HepG2 (cell line): ENCODE results near the gene TMEM255B. TPM values are rescaled to one million over a fixed set of nuclear protein-coding genes. Genes with fewer than 3 reads are reported as not detected.
A peak's percentile ranks its signal among the peaks of the same experiment; 100 is the strongest.

Experiments used
- ATAC-seq: fragments of 200-7000 bp; cut with Tn5 transposase; 3 replicates; pipeline ENCODE4 v1.9.1; 2020; ENCODE audit warnings: mild to moderate bottlenecking, moderate library complexity
- BruUV-seq: library from RNA; stranded (reverse); fragments of 400-500 nt; replicated peaks from 2 replicates; lab custom pipeline; 2021; lab: Mats Ljungman, UMichigan
- CTCF ChIA-PET: fragments of 300-600 bp; formaldehyde crosslinking; extraction: SDS; loops from one replicate; lab custom pipeline; 2021; ENCODE audit warnings: low total read pairs, inconsistent platforms, low intra/inter-chr PET ratio; lab: Yijun Ruan, JAX
- POLR2A ChIA-PET: fragments of 350-600 bp; sonication (Branson Sonifier 250); formaldehyde crosslinking; loops from one replicate; lab custom pipeline; 2020; ENCODE audit warnings: antibody characterized with exemption, inconsistent platforms; lab: Yijun Ruan, JAX
- DNase-seq: peaks from one replicate; pipeline ENCODE4 v3.0.0-alpha.2; 2015; ENCODE audit warnings: low spot score
- FAIRE-seq: peaks from 3 replicates; lab custom pipeline; 2011; peaks lifted over from hg19 to GRCh38; lab: Jason Lieb, UNC
- H2AFZ ChIP-seq: one replicate; pipeline ENCODE4 v1.6.1; 2011; ENCODE audit warnings: low read length, inconsistent platforms
- H3K27ac ChIP-seq: fragments of 300-600 bp; 3 replicates; pipeline ENCODE4 v1.8.0; 2011; ENCODE audit warnings: mixed run types, mild to moderate bottlenecking, mixed read lengths, low read length, inconsistent platforms; ENCODE audit not compliant: insufficient read depth; ENCODE audit errors: extremely low read length
- H3K27me3 ChIP-seq, 2 experiments: fragments of 200-600 bp in 1 of 2; 2 replicates in 1 of 2; 3 replicates in 1 of 2; pipeline versions ENCODE4 v1.6.0 to v1.8.0; 2011; ENCODE audit warnings: low read length in 2 of 2, mild to moderate bottlenecking in 2 of 2, moderate library complexity in 2 of 2, inconsistent platforms in 1 of 2; ENCODE audit not compliant: insufficient read depth in 2 of 2, control insufficient read depth in 1 of 2
- H3K36me3 ChIP-seq, 2 experiments: fragments of 200-600 bp in 1 of 2; replicated peaks in 1 of 2; 2 replicates in 1 of 2; 3 replicates in 1 of 2; pipeline versions ENCODE4 v1.5.1 to v1.8.0; 2011; ENCODE audit warnings: low read length in 2 of 2, inconsistent platforms in 1 of 2; ENCODE audit not compliant: insufficient read depth in 2 of 2, control insufficient read depth in 1 of 2
- H3K4me1 ChIP-seq: 2 replicates; pipeline ENCODE4 v1.5.1; 2012; ENCODE audit warnings: low read length, inconsistent platforms; ENCODE audit not compliant: insufficient read depth
- H3K4me2 ChIP-seq: 2 replicates; pipeline ENCODE4 v1.6.0; 2011; ENCODE audit warnings: low read depth, low read length, inconsistent platforms
- H3K4me3 ChIP-seq, 3 experiments: fragments of 200-600 bp in 1 of 3; sonication (generic), shearing (Covaris generic) in 1 of 3; replicated peaks in 1 of 3; 2 replicates each; pipeline ENCODE4 v1.5.1; 2011 to 2016; ENCODE audit warnings: low read length in 3 of 3, inconsistent platforms in 2 of 3, low read depth in 2 of 3, mild to moderate bottlenecking in 2 of 3, control low read depth in 1 of 3, mixed read lengths in 1 of 3; ENCODE audit not compliant: insufficient read depth in 1 of 3
- H3K79me2 ChIP-seq: one replicate; pipeline ENCODE4 v1.6.1; 2011; ENCODE audit warnings: low read length, inconsistent platforms; ENCODE audit not compliant: insufficient read depth
- H3K9ac ChIP-seq: 2 replicates; pipeline ENCODE4 v1.6.0; 2011; ENCODE audit warnings: mild to moderate bottlenecking, low read depth, low read length, inconsistent platforms; ENCODE audit not compliant: insufficient read depth
- H3K9me3 ChIP-seq: 2 replicates; pipeline ENCODE4 v1.5.1; 2012; ENCODE audit warnings: mild to moderate bottlenecking, low read length
- H4K20me1 ChIP-seq: 2 replicates; pipeline ENCODE4 v1.6.0; 2011; ENCODE audit warnings: inconsistent platforms, mild to moderate bottlenecking, low read length, moderate library complexity; ENCODE audit not compliant: insufficient read depth
- CBFB ChIP-seq: sonication (generic); formaldehyde crosslinking; IDR thresholded peaks from 2 replicates; pipeline ENCODE4 v1.4.0; 2020; ENCODE audit warnings: missing genetic modification reagents
- CCAR2 ChIP-seq: fragments of 200-400 bp; formaldehyde crosslinking; optimal IDR thresholded peaks from 2 replicates; pipeline ENCODE3; 2018; ENCODE audit warnings: low read depth, mild to moderate bottlenecking, low read length, moderate library complexity
- GFI1 ChIP-seq: sonication (generic); formaldehyde crosslinking; IDR thresholded peaks from 2 replicates; pipeline ENCODE4 v1.5.0; 2020; ENCODE audit warnings: missing genetic modification reagents, mild to moderate bottlenecking, borderline replicate concordance
- HCFC1 ChIP-seq: fragments of 150-350 bp; IDR thresholded peaks from 2 replicates; pipeline ENCODE4 v1.6.1; 2014; ENCODE audit warnings: low read depth, low read length
- JARID2 ChIP-seq: sonication (generic); formaldehyde crosslinking; IDR thresholded peaks from 2 replicates; pipeline ENCODE4 v1.8.1; 2023; ENCODE audit warnings: missing genetic modification reagents, inconsistent platforms; ENCODE audit not compliant: insufficient replicate concordance
- KLF11 ChIP-seq: IDR thresholded peaks from 2 replicates; pipeline ENCODE4 v1.6.1; 2016; ENCODE audit warnings: missing compliant biosample characterization
- KLF12 ChIP-seq: sonication (generic); formaldehyde crosslinking; IDR thresholded peaks from 2 replicates; pipeline ENCODE4 v1.4.0; 2020; ENCODE audit warnings: missing genetic modification reagents, borderline replicate concordance
- MED1 ChIP-seq: sonication (generic); formaldehyde crosslinking; IDR thresholded peaks from 2 replicates; pipeline ENCODE4 v1.4.0; 2020; ENCODE audit warnings: missing genetic modification reagents
- MED13 ChIP-seq: sonication (generic); formaldehyde crosslinking; IDR thresholded peaks from 2 replicates; pipeline ENCODE4 v1.5.0; 2020; ENCODE audit warnings: missing genetic modification reagents
- POLR2G ChIP-seq: fragments of 200-400 bp; formaldehyde crosslinking; IDR thresholded peaks from 2 replicates; pipeline ENCODE4 v1.6.1; 2018; ENCODE audit warnings: mild to moderate bottlenecking, low read depth, low read length, moderate library complexity
- SOX5 ChIP-seq: IDR thresholded peaks from 2 replicates; pipeline ENCODE4 v1.6.1; 2016; ENCODE audit warnings: borderline replicate concordance
- ZNF101 ChIP-seq: sonication (generic); formaldehyde crosslinking; IDR thresholded peaks from 2 replicates; pipeline ENCODE4 v1.4.0; 2020; ENCODE audit warnings: mild to moderate bottlenecking, low read depth, missing genetic modification reagents, borderline replicate concordance
- ZNF143 ChIP-seq: sonication (generic); formaldehyde crosslinking; IDR thresholded peaks from 2 replicates; pipeline ENCODE4 v1.4.0; 2020; ENCODE audit warnings: missing genetic modification reagents
- ZNF160 ChIP-seq: sonication (generic); formaldehyde crosslinking; IDR thresholded peaks from 2 replicates; pipeline ENCODE4 v1.8.0; 2022; ENCODE audit warnings: mild to moderate bottlenecking, inconsistent platforms, missing genetic modification reagents
- ZNF367 ChIP-seq: sonication (generic); formaldehyde crosslinking; IDR thresholded peaks from 2 replicates; pipeline ENCODE4 v1.4.0; 2020; ENCODE audit warnings: missing genetic modification reagents, borderline replicate concordance
- ZNF460 ChIP-seq: sonication (generic); formaldehyde crosslinking; IDR thresholded peaks from 2 replicates; pipeline ENCODE4 v1.5.1; 2020; ENCODE audit warnings: missing genetic modification reagents, mild to moderate bottlenecking, borderline replicate concordance
- ZNF563 ChIP-seq: sonication (generic); formaldehyde crosslinking; IDR thresholded peaks from 2 replicates; pipeline ENCODE4 v1.8.0; 2022; ENCODE audit warnings: mild to moderate bottlenecking, moderate library complexity, missing genetic modification reagents
- ZNF607 ChIP-seq: sonication (generic); formaldehyde crosslinking; IDR thresholded peaks from 2 replicates; pipeline ENCODE4 v1.5.1; 2020; ENCODE audit warnings: missing genetic modification reagents, mild to moderate bottlenecking, borderline replicate concordance
- ZNF652 ChIP-seq: IDR thresholded peaks from 2 replicates; pipeline ENCODE4 v1.6.1; 2016; ENCODE audit warnings: low read depth, borderline replicate concordance
- WGBS: methylation state at CpG from one replicate; pipeline ENCODE4 v1.1.6; 2017; ENCODE audit warnings: low lambda C conversion rate; 5-methylcytosine and 5-hydroxymethylcytosine counted together
- in situ Hi-C: cut with HindIII; loops from 2 replicates; pipeline ENCODE4 v1.10.0; 2017; ENCODE audit warnings: low pct_unique_long_range_greater_than_20kb; ENCODE audit not compliant: extremely low pct_ligation_motif_present
- intact Hi-C: fragments of 100-400 bp; cut with micrococcal nuclease; formaldehyde crosslinking; loops from one replicate; pipeline ENCODE4 v1.10.0; 2022; ENCODE audit not compliant: unreplicated experiment
- polyA plus RNA-seq, 8 experiments: library from polyadenylated mRNA; depleted of rRNA in 3 of 8; stranded (reverse) in 7 of 8; unstranded in 1 of 8; fragments of >200 nt; fragmentation: Illumina TruSeq in 4 of 8; extraction: Trizol in 4 of 8; gene quantifications; 2 replicates each; pipeline versions ENCODE4 v1.2.1 to v1.2.3, GENCODE V29; 2011 to 2016; ENCODE audit warnings: low read depth in 4 of 8, missing spikeins in 1 of 8, mixed read lengths in 1 of 8; ENCODE audit not compliant: insufficient read depth in 1 of 8
- total RNA-seq, 5 experiments: library from RNA; depleted of rRNA; stranded (reverse); fragments of >200 nt; fragmentation: Illumina TruSeq; extraction: Trizol; gene quantifications; 2 replicates each; pipeline ENCODE4 v1.2.3, GENCODE V29; 2016; ENCODE audit warnings: low read depth in 1 of 5
- TF ChIP-seq, protein P1 (sequence below): sonication (generic); formaldehyde crosslinking; IDR thresholded peaks from 2 replicates; pipeline ENCODE4 v1.5.0; 2020; ENCODE audit warnings: mild to moderate bottlenecking, low read depth, missing genetic modification reagents, borderline replicate concordance

The TMEM255B gene
- total and polyA plus RNA-seq, 2 of the 13 experiments (the other 11 are each of a cell fraction or from before 2014, with no cell fraction given), result not detected

DNA sequence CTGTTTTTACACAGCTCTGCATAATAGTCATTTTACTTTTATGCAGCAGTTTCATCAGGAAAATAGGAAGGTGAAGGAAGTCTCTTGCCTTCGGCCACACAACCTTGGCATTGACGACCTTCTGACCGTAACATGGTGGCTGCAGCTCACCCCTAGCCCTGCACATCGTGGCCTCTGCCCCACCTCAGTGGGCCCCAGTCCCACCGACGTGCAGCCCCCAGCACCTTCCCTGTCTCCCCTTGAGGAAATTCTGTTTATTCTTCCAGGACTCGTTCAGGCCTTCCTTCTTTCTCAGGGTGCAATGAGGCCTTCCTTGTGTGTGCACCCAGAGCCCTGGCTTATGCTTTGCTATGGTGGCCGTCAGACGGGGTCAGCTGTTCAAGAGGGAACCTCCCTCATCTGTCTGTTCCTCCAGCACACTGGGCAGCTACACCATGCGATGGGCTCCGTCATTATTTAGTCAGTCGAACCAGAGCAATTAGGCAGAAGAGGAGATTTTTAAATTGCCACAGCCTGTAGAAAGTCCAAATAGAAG is 33.3 kb downstream of the TMEM255B start:
- POLR2A ChIA-PET, result no interaction called here
- H3K4me3 ChIP-seq, result no peak overlapping the region
- H3K79me2 ChIP-seq, result no peaks in the 10 kb centered on the region
- 30% methylated on average over 10 of the region's 12 CpGs for WGBS
- no peak for DNase-seq
- intact Hi-C loops, result no loop called here
- H2AFZ ChIP-seq, result no peak overlapping the region
- H3K9ac ChIP-seq, result no peak overlapping the region
- H3K4me1 ChIP-seq, result peaks cover 7% of the 10 kb centered on the region; the same call in 1 of the 2 replicates
- in situ Hi-C loops, result no loop called here
- no peak for ATAC-seq
- CTCF ChIA-PET, result no interaction called here
- no peak for FAIRE-seq
- H3K27ac ChIP-seq, result no peak overlapping the region
- H3K27me3 ChIP-seq, result peaks cover 2 to 43% of the 10 kb centered on the region in 2 experiments; a peak in 3 of 5 replicates
- H4K20me1 ChIP-seq, result no peaks in the 10 kb centered on the region
- no peaks in the 10 kb centered on the region for H3K36me3 ChIP-seq
- H3K4me2 ChIP-seq, result no peak overlapping the region
- no TSS peak for BruUV-seq
- TF ChIP-seq ZNF101 (CRISPR knock-in tag) (no peak), GFI1 (CRISPR knock-in tag) (no peak), ZNF607 (no peak), SOX5 (CRISPR knock-in tag) (no peak), JARID2 (no peak), ZNF563 (no peak)
- no peaks in the 10 kb centered on the region for H3K9me3 ChIP-seq

DNA sequence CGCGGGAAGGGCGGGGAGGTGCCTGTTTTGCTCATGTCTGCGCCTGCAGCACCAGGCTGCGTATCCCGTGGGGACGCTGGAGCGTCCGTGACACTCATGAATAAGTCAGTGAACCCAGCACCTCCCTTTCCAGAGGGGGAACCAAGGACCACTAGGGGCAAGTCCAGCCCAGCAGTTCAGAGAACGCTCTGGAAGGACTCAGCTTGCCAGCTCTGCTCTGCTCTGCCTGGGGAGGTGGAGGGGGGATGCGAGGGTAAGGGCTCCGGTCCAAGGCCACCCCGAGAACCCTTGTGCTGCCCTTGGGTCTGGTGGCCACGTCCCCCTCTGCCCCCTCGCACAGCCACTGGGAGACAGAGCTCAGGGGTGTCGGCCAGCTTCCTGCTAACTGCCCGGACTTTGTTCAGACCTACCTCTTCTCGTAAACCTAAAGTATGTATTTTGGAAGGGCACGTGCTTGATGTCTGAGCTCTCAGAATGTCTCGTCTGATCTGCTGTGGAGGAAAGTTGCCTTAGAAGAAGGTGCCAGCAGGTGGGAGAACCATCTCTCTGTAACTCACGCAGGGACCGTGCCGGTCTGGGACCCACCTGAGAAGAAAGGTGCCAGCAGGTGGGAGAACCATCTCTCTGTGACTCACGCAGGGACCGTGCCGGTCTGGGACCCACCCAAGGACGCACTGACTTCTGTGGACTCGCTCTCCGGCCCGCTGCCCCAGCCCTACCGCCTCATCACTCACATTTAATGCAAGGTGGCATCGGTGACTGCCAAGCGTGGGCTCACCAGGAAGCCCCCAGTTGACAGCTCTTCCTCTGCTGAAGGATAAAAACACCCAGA is 34.1 kb downstream of the TMEM255B start:
- intact Hi-C loops, result no loop called here
- Histone ChIP-seq H3K4me1 (peaks cover 7% of the 10 kb centered on the region; the same call in 1 of the 2 replicates), H3K27ac (no peak overlapping the region), H3K79me2 (no peaks in the 10 kb centered on the region), H4K20me1 (no peaks in the 10 kb centered on the region), H3K4me3 (no peak overlapping the region), H3K9ac (no peak overlapping the region), H2AFZ (no peak overlapping the region), H3K4me2 (no peak overlapping the region), H3K36me3 (no peaks in the 10 kb centered on the region), H3K27me3 (peaks cover 2 to 43% of the 10 kb centered on the region in 2 experiments; a peak in 3 of 5 replicates), H3K9me3 (no peaks in the 10 kb centered on the region)
- POLR2A ChIA-PET, result no interaction called here
- 41% methylated on average over 27 of the region's 33 CpGs for WGBS
- in situ Hi-C loops, result no loop called here
- FAIRE-seq, result no peak
- peak; percentile 19; the same call in 2 of the 3 replicates for ATAC-seq
- BruUV-seq, result no TSS peak
- CTCF ChIA-PET, result no interaction called here
- no peak for DNase-seq
- no peak for TF ChIP-seq CBFB
- no peak for TF ChIP-seq POLR2G
- TF ChIP-seq KLF11 (CRISPR knock-in tag), result no peak
- TF ChIP-seq MED13 (CRISPR knock-in tag), result no peak
- no peak for TF ChIP-seq ZNF652 (CRISPR knock-in tag)
- TF ChIP-seq CCAR2, result no peak
- TF ChIP-seq ZNF143 (CRISPR knock-in tag), result no peak
- TF ChIP-seq KLF12 (CRISPR knock-in tag), result no peak
- TF ChIP-seq, protein P1, sequence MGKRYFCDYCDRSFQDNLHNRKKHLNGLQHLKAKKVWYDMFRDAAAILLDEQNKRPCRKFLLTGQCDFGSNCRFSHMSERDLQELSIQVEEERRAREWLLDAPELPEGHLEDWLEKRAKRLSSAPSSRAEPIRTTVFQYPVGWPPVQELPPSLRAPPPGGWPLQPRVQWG (CRISPR knock-in tag), result no peak
- TF ChIP-seq HCFC1, result no peak
- TF ChIP-seq ZNF460 (CRISPR knock-in tag), result no peak
- TF ChIP-seq ZNF160 (CRISPR knock-in tag), result no peak
- no peak for TF ChIP-seq ZNF367 (CRISPR knock-in tag)
- no peak for TF ChIP-seq MED1 (CRISPR knock-in tag)
